HepG2 (cell line): Measurements from ENCODE around the gene OSER1. TPM values are rescaled to one million over a fixed set of nuclear protein-coding genes. Genes with fewer than 3 reads are reported as not detected.

Experiments
- AGO1 ChIP-seq: fragments of 200-400 bp; formaldehyde crosslinking; IDR thresholded peaks from 2 replicates; pipeline ENCODE4 v1.6.1; 2017; ENCODE audit warnings: mild to moderate bottlenecking, low read depth, low read length, moderate library complexity; ENCODE audit not compliant: poor library complexity, severe bottlenecking
- ARID4A ChIP-seq: sonication (generic); formaldehyde crosslinking; IDR thresholded peaks from 2 replicates; pipeline ENCODE4 v1.5.0; 2020; ENCODE audit warnings: mild to moderate bottlenecking, missing genetic modification reagents, borderline replicate concordance
- DBP ChIP-seq: sonication (generic); formaldehyde crosslinking; IDR thresholded peaks from 2 replicates; pipeline ENCODE4 v1.4.0; 2020; ENCODE audit warnings: missing genetic modification reagents; ENCODE audit errors: not compliant biosample characterization
- FOXM1 ChIP-seq: sonication (generic); formaldehyde crosslinking; IDR thresholded peaks from 2 replicates; pipeline ENCODE4 v1.5.0; 2020; ENCODE audit warnings: missing genetic modification reagents
- KAT8 ChIP-seq: IDR thresholded peaks from 2 replicates; pipeline ENCODE4 v1.6.1; 2016; ENCODE audit warnings: missing genetic modification reagents, missing compliant biosample characterization
- NFATC3 ChIP-seq: sonication (generic); formaldehyde crosslinking; IDR thresholded peaks from 2 replicates; pipeline ENCODE4 v1.5.1; 2020; ENCODE audit warnings: mild to moderate bottlenecking, missing genetic modification reagents
- NR3C1 ChIP-seq: sonication (generic); formaldehyde crosslinking; IDR thresholded peaks from 2 replicates; pipeline ENCODE4 v1.4.0; 2020; ENCODE audit warnings: missing genetic modification reagents
- PLRG1 ChIP-seq: fragments of 450-650 bp; conservative IDR thresholded peaks from 2 replicates; pipeline ENCODE4 v1.6.1; 2016
- PREB ChIP-seq: sonication (generic); formaldehyde crosslinking; IDR thresholded peaks from 2 replicates; pipeline ENCODE4 v1.4.0; 2020; ENCODE audit warnings: missing genetic modification reagents
- RAD21 ChIP-seq: fragments of 450-650 bp; formaldehyde crosslinking; IDR thresholded peaks from 2 replicates; pipeline ENCODE4 v1.5.0; 2020; ENCODE audit warnings: mild to moderate bottlenecking
- RORA ChIP-seq: sonication (generic); formaldehyde crosslinking; IDR thresholded peaks from 2 replicates; pipeline ENCODE4 v1.5.0; 2020; ENCODE audit warnings: mild to moderate bottlenecking, missing genetic modification reagents, moderate library complexity
- SAP130 ChIP-seq: IDR thresholded peaks from 2 replicates; pipeline ENCODE4 v1.6.1; 2016; ENCODE audit warnings: low read depth
- ZNF18 ChIP-seq: sonication (generic); formaldehyde crosslinking; IDR thresholded peaks from 2 replicates; pipeline ENCODE4 v1.8.0; 2022; ENCODE audit warnings: mild to moderate bottlenecking, missing genetic modification reagents; ENCODE audit not compliant: insufficient replicate concordance
- ZNF276 ChIP-seq: sonication (generic); formaldehyde crosslinking; IDR thresholded peaks from 2 replicates; pipeline ENCODE4 v1.4.0; 2020; ENCODE audit warnings: mild to moderate bottlenecking, low read depth, missing genetic modification reagents
- ZNF484 ChIP-seq: sonication (generic); formaldehyde crosslinking; IDR thresholded peaks from 2 replicates; pipeline ENCODE4 v1.5.1; 2020; ENCODE audit warnings: mild to moderate bottlenecking, low read depth, missing genetic modification reagents, borderline replicate concordance
- ZNF547 ChIP-seq: sonication (generic); formaldehyde crosslinking; IDR thresholded peaks from 2 replicates; pipeline ENCODE4 v1.5.1; 2020; ENCODE audit warnings: mild to moderate bottlenecking, missing genetic modification reagents
- ZNF550 ChIP-seq: sonication (generic); formaldehyde crosslinking; IDR thresholded peaks from 2 replicates; pipeline ENCODE4 v1.4.0; 2020; ENCODE audit warnings: mild to moderate bottlenecking, missing genetic modification reagents, borderline replicate concordance
- ZNF598 ChIP-seq: sonication (generic); formaldehyde crosslinking; IDR thresholded peaks from 2 replicates; pipeline ENCODE4 v1.5.1; 2020; ENCODE audit warnings: mild to moderate bottlenecking, missing genetic modification reagents, borderline replicate concordance
- ZNF788 ChIP-seq: sonication (generic); formaldehyde crosslinking; IDR thresholded peaks from 2 replicates; pipeline ENCODE4 v1.5.0; 2020; ENCODE audit warnings: mild to moderate bottlenecking, missing genetic modification reagents, borderline replicate concordance
- polyA plus RNA-seq, 8 experiments: library from polyadenylated mRNA; depleted of rRNA in 3 of 8; stranded (reverse) in 7 of 8; unstranded in 1 of 8; fragments of >200 nt; fragmentation: Illumina TruSeq in 4 of 8; extraction: Trizol in 4 of 8; gene quantifications; 2 replicates each; pipeline versions ENCODE4 v1.2.1 to v1.2.3, GENCODE V29; 2011 to 2016; ENCODE audit warnings: low read depth in 4 of 8, missing spikeins in 1 of 8, mixed read lengths in 1 of 8; ENCODE audit not compliant: insufficient read depth in 1 of 8
- total RNA-seq, 5 experiments: library from RNA; depleted of rRNA; stranded (reverse); fragments of >200 nt; fragmentation: Illumina TruSeq; extraction: Trizol; gene quantifications; 2 replicates each; pipeline ENCODE4 v1.2.3, GENCODE V29; 2016; ENCODE audit warnings: low read depth in 1 of 5

Gene OSER1
- total and polyA plus RNA-seq, 2 of the 13 experiments (the other 11 are each of a cell fraction or from before 2014, with no cell fraction given): 71.2 to 71.5 TPM

GRCh38 chr20:44217342-44218092 is 6.9 kb upstream of the OSER1 start (continued):
- no peak for TF ChIP-seq PREB (CRISPR knock-in tag)
- peak; percentile 67; the same call in 1 of the 2 replicates for TF ChIP-seq ZNF788 (CRISPR knock-in tag)
- TF ChIP-seq ZNF484 (CRISPR knock-in tag): no peak
- no peak for TF ChIP-seq ZNF276
- TF ChIP-seq ARID4A (CRISPR knock-in tag): no peak; the same call in 1 of the 2 replicates
- TF ChIP-seq ZNF547 (CRISPR knock-in tag): no peak
- no peak for TF ChIP-seq ZNF598 (CRISPR knock-in tag)
- TF ChIP-seq SAP130 (CRISPR knock-in tag): peak; percentile 38; the same call in 1 of the 2 replicates
- no peak for TF ChIP-seq ZNF550 (CRISPR knock-in tag)
- no peak for TF ChIP-seq NFATC3 (CRISPR knock-in tag)
- no peak for TF ChIP-seq NR3C1
- TF ChIP-seq RORA: no peak
- no peak for TF ChIP-seq DBP (CRISPR knock-in tag)
- TF ChIP-seq PLRG1: no peak
- TF ChIP-seq KAT8: peak; percentile 64
- no peak for TF ChIP-seq FOXM1
- TF ChIP-seq ZNF18 (CRISPR knock-in tag): no peak
- TF ChIP-seq RAD21 (CRISPR knock-in tag): peak; percentile 98
- TF ChIP-seq AGO1: no peak
